SJCRH30 (cell line): ENCODE measurements around the gene KCNC2. TPM values are rescaled to one million over a fixed set of nuclear protein-coding genes. Genes with fewer than 3 reads are reported as not detected.
A peak's percentile ranks its signal among the peaks of the same experiment; 100 is the strongest.

Experiments
- DNase-seq, 2 experiments: peaks; one replicate each; pipeline ENCODE4 v3.0.0-alpha.2; 2015 to 2020
- H3K27ac ChIP-seq: fragments of 250-450 bp; sonication (Bioruptor Pico); 2 replicates; pipeline ENCODE4 v1.5.1; 2020; ENCODE audit warnings: mild to moderate bottlenecking, moderate library complexity
- H3K27me3 ChIP-seq: fragments of 250-450 bp; sonication (Bioruptor Pico); 2 replicates; pipeline ENCODE4 v1.5.1; 2020; ENCODE audit warnings: mild to moderate bottlenecking, moderate library complexity
- H3K36me3 ChIP-seq: fragments of 250-450 bp; sonication (Bioruptor Pico); 2 replicates; pipeline ENCODE4 v1.5.1; 2020; ENCODE audit warnings: mild to moderate bottlenecking, moderate library complexity
- H3K4me1 ChIP-seq: fragments of 250-450 bp; sonication (Bioruptor Pico); 2 replicates; pipeline ENCODE4 v1.5.1; 2020; ENCODE audit warnings: mild to moderate bottlenecking, moderate library complexity
- H3K4me3 ChIP-seq: fragments of 250-450 bp; sonication (Bioruptor Pico); 2 replicates; pipeline ENCODE4 v1.5.1; 2020; ENCODE audit warnings: mild to moderate bottlenecking, moderate library complexity
- H3K9me3 ChIP-seq: fragments of 250-450 bp; sonication (Bioruptor Pico); replicated peaks from 2 replicates; pipeline ENCODE4 v1.5.1; 2020; ENCODE audit warnings: mild to moderate bottlenecking, moderate library complexity
- total RNA-seq: library from RNA; depleted of rRNA; stranded (reverse); fragments of >200 nt; shearing (Covaris generic); gene quantifications from 2 replicates; pipeline ENCODE4 v1.2.3, GENCODE V29; 2014; rRNA removed

The KCNC2 gene
- total RNA-seq, 1 experiment from 2014 or later: not detected

GRCh38 chr12:75058228-75058627 lies 151.4 kb downstream of the KCNC2 start:
- Histone ChIP-seq H3K27me3 (no peaks in the 10 kb centered on the region), H3K27ac (no peak overlapping the region), H3K9me3 (no peaks in the 10 kb centered on the region), H3K4me1 (no peaks in the 10 kb centered on the region), H3K36me3 (no peaks in the 10 kb centered on the region), H3K4me3 (no peak overlapping the region)
- no peak for DNase-seq

- Histone ChIP-seq H3K36me3 (no peaks in the 10 kb centered on the region), H3K4me3 (no peak overlapping the region), H3K27me3 (no peaks in the 10 kb centered on the region), H3K4me1 (no peaks in the 10 kb centered on the region), H3K27ac (no peak overlapping the region), H3K9me3 (no peaks in the 10 kb centered on the region)
- no peak for DNase-seq
These were observed 160.9 kb downstream of the KCNC2 start for GRCh38 chr12:75048767-75049166.

- DNase-seq: no peak
- no peaks in the 10 kb centered on the region for H3K9me3 ChIP-seq
- H3K27ac ChIP-seq: no peak overlapping the region
- H3K4me3 ChIP-seq: no peak overlapping the region
- no peaks in the 10 kb centered on the region for H3K27me3 ChIP-seq
- H3K4me1 ChIP-seq: no peaks in the 10 kb centered on the region
- H3K36me3 ChIP-seq: no peaks in the 10 kb centered on the region
These were observed 161.6 kb downstream of the KCNC2 start for GRCh38 chr12:75047885-75048525.

GRCh38 chr12:75042125-75042524 lies 167.5 kb downstream of the KCNC2 start:
- no peaks in the 10 kb centered on the region for H3K4me1 ChIP-seq
- no peaks in the 10 kb centered on the region for H3K36me3 ChIP-seq
- no peaks in the 10 kb centered on the region for H3K9me3 ChIP-seq
- H3K27ac ChIP-seq: no peak overlapping the region
- H3K4me3 ChIP-seq: no peak overlapping the region
- no peak for DNase-seq
- no peaks in the 10 kb centered on the region for H3K27me3 ChIP-seq

- no peak for DNase-seq
- no peaks in the 10 kb centered on the region for H3K36me3 ChIP-seq
- H3K4me1 ChIP-seq: no peaks in the 10 kb centered on the region
- H3K4me3 ChIP-seq: no peak overlapping the region
- H3K27ac ChIP-seq: no peak overlapping the region
- H3K9me3 ChIP-seq: no peaks in the 10 kb centered on the region
- no peaks in the 10 kb centered on the region for H3K27me3 ChIP-seq
These were observed 168.2 kb downstream of the KCNC2 start for GRCh38 chr12:75041472-75041871.

- Histone ChIP-seq H3K4me1 (no peaks in the 10 kb centered on the region), H3K9me3 (peaks cover 7% of the 10 kb centered on the region), H3K27me3 (no peaks in the 10 kb centered on the region), H3K36me3 (no peaks in the 10 kb centered on the region), H3K4me3 (no peak overlapping the region), H3K27ac (no peak overlapping the region)
- DNase-seq: peak; percentile 11 to 16
These were observed 189.5 kb downstream of the KCNC2 start for GRCh38 chr12:75020068-75020557.

GRCh38 chr12:75011120-75011519 lies 198.5 kb downstream of the KCNC2 start:
- peaks cover 6% of the 10 kb centered on the region for H3K4me1 ChIP-seq
- peak overlapping the region; percentile 79 for H3K27ac ChIP-seq
- no peaks in the 10 kb centered on the region for H3K27me3 ChIP-seq
- no peaks in the 10 kb centered on the region for H3K36me3 ChIP-seq
- H3K4me3 ChIP-seq: peak overlapping the region; percentile 28
- no peaks in the 10 kb centered on the region; the same call in 1 of the 2 replicates for H3K9me3 ChIP-seq
- peak; percentile 76 to 88 for DNase-seq

GRCh38 chr12:75007133-75007532 lies 202.5 kb downstream of the KCNC2 start:
- Histone ChIP-seq H3K4me3 (no peak overlapping the region), H3K4me1 (peaks cover 6% of the 10 kb centered on the region), H3K9me3 (no peaks in the 10 kb centered on the region), H3K27me3 (no peaks in the 10 kb centered on the region), H3K36me3 (no peaks in the 10 kb centered on the region), H3K27ac (no peak overlapping the region)
- no peak for DNase-seq

- no peaks in the 10 kb centered on the region for H3K9me3 ChIP-seq
- H3K27me3 ChIP-seq: no peaks in the 10 kb centered on the region
- no peak for DNase-seq
- H3K27ac ChIP-seq: no peak overlapping the region
- H3K4me1 ChIP-seq: peaks cover 3% of the 10 kb centered on the region
- no peak overlapping the region for H3K4me3 ChIP-seq
- H3K36me3 ChIP-seq: no peaks in the 10 kb centered on the region
These were observed 209.5 kb downstream of the KCNC2 start for GRCh38 chr12:75000120-75000519.

GRCh38 chr12:74999474-74999873 lies 210.2 kb downstream of the KCNC2 start:
- H3K27ac ChIP-seq: no peak overlapping the region
- no peaks in the 10 kb centered on the region for H3K9me3 ChIP-seq
- no peak overlapping the region for H3K4me3 ChIP-seq
- DNase-seq: no peak
- H3K36me3 ChIP-seq: no peaks in the 10 kb centered on the region
- no peaks in the 10 kb centered on the region for H3K27me3 ChIP-seq
- peaks cover 3% of the 10 kb centered on the region for H3K4me1 ChIP-seq

Other genes starting within 250 kb of the KCNC2 start
- 0.71 and 1.1 TPM in 2 replicates for gene CAPS2, start 120.5 kb upstream of the KCNC2 start, total RNA-seq
- not detected in 2 replicates for gene GLIPR1L1, start 124.8 kb upstream of the KCNC2 start, total RNA-seq
- not detected in 2 replicates for gene GLIPR1L2, start 181.2 kb upstream of the KCNC2 start, total RNA-seq